ENCODE data around the gene TUT7.

The TUT7 gene

DNA sequence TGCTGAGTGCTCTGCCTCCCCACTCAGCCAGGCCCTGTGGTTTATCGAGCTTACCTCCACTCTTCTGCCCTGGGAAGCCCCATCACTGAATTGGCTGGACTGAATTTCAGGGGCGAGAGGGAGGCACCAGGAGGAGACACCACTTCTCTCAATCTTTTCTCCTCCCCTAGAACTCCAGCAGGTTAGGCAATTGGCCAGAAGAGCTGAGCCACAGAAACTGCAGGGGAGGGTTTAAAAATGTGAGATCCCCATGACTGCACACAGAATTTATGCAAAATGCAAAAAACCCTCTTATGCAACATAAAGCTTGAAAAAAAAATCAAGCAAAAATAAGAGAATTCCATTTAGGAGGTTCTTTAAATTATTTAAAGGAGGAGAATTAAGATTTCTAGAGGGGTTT, 29.9 kb downstream of the TUT7 start:
- H3K4me2 ChIP-seq, result no peak overlapping the region
- no peak overlapping the region for H3K4me3 ChIP-seq (IDR thresholded peaks at IDR 0.05; ENCODE audit: insufficient read depth, low read depth, low read length)
- peaks cover 6% of the 10 kb centered on the region; the same call in 1 of the 2 replicates for H3K36me3 ChIP-seq (ENCODE audit: insufficient read depth)
- no peak overlapping the region for H3K9ac ChIP-seq
- H2AFZ ChIP-seq (ENCODE audit: low read depth), result no peak overlapping the region
- peaks cover 16% of the 10 kb centered on the region for H3K4me1 ChIP-seq (ENCODE audit: low read depth, poor library complexity, severe bottlenecking)
- TF ChIP-seq, protein P1, sequence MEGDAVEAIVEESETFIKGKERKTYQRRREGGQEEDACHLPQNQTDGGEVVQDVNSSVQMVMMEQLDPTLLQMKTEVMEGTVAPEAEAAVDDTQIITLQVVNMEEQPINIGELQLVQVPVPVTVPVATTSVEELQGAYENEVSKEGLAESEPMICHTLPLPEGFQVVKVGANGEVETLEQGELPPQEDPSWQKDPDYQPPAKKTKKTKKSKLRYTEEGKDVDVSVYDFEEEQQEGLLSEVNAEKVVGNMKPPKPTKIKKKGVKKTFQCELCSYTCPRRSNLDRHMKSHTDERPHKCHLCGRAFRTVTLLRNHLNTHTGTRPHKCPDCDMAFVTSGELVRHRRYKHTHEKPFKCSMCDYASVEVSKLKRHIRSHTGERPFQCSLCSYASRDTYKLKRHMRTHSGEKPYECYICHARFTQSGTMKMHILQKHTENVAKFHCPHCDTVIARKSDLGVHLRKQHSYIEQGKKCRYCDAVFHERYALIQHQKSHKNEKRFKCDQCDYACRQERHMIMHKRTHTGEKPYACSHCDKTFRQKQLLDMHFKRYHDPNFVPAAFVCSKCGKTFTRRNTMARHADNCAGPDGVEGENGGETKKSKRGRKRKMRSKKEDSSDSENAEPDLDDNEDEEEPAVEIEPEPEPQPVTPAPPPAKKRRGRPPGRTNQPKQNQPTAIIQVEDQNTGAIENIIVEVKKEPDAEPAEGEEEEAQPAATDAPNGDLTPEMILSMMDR (conservative IDR thresholded peaks at IDR 0.05; ENCODE audit: low read depth, low read length), result no peak
- H3K27ac ChIP-seq, result no peak overlapping the region
- no peaks in the 10 kb centered on the region for H3K27me3 ChIP-seq (ENCODE audit: insufficient read depth, low read depth)
- no peaks in the 10 kb centered on the region for H4K20me1 ChIP-seq (ENCODE audit: insufficient read depth)
- H3K79me2 ChIP-seq (ENCODE audit: insufficient read depth, low read depth), result no peaks in the 10 kb centered on the region

DNA sequence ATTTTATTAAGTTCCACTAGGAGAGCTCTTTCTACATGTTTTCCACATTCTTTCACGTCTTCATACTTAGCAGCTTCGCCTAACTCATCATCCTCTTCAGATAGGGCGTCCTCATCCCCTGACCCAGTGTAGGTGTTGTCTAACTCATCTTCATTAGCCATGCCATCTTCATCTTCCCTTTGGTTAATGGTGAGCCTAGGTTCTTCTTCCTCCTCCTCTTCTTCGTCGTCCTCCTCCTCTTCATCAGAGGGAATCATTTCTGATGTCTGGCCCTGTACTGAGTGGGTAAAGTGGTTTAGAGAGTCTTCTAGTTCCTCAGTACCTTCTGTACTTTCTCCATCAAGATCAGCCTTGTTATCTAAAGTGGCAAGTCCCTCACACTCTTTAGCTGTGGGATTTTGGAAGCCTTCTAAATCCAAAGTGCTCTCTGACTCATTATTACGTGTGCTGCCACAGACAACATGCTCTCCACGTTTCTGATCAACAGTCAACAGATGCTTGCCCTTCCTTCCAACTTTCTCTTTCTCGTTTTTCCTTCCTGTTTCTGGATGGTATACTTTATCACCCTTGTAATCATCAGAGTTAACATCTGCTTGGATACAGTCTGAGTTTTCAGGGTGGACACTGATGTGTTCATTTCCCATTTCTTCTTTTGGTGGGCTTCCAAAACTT, 31.1 kb downstream of the TUT7 start:
- TF ChIP-seq, protein P1 (conservative IDR thresholded peaks at IDR 0.05; ENCODE audit: low read depth, low read length), result no peak

DNA sequence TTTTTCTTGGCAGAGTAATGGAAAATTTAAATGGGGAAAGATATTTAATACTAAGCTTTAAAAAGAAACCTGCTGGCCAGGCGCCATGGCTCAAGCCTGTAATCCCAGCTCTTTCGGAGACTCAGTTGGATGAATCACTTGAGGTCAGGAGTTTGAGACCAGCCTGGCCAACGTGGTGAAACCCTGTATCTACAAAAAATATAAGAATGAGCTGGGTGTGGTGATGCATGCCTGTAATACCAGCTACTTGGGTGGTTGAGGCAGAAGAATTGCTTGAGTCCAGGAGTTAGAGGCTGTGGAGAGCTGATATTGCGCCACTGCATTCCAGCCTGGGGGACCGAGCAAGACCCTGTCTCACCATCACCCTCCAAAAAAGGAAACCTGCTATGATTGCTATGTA, 32.8 kb downstream of the TUT7 start:
- no peak overlapping the region for H3K4me3 ChIP-seq (IDR thresholded peaks at IDR 0.05; ENCODE audit: insufficient read depth, low read depth, low read length)
- no peak overlapping the region for H3K27ac ChIP-seq
- H3K4me1 ChIP-seq (ENCODE audit: low read depth, poor library complexity, severe bottlenecking), result peaks cover 16% of the 10 kb centered on the region
- TF ChIP-seq, protein P1 (conservative IDR thresholded peaks at IDR 0.05; ENCODE audit: low read depth, low read length), result no peak
- no peaks in the 10 kb centered on the region for H3K27me3 ChIP-seq (ENCODE audit: insufficient read depth, low read depth)
- no peak overlapping the region for H3K4me2 ChIP-seq
- H3K36me3 ChIP-seq (ENCODE audit: insufficient read depth), result peaks cover 6% of the 10 kb centered on the region; the same call in 1 of the 2 replicates
- H2AFZ ChIP-seq (ENCODE audit: low read depth), result no peak overlapping the region
- no peaks in the 10 kb centered on the region for H3K79me2 ChIP-seq (ENCODE audit: insufficient read depth, low read depth)
- H3K9ac ChIP-seq, result no peak overlapping the region
- H4K20me1 ChIP-seq (ENCODE audit: insufficient read depth), result no peaks in the 10 kb centered on the region

More for the DNA sequence above, 31.1 kb downstream of the TUT7 start:
- Histone ChIP-seq H3K27me3 (ENCODE audit: insufficient read depth, low read depth) (no peaks in the 10 kb centered on the region), H3K27ac (no peak overlapping the region), H3K79me2 (ENCODE audit: insufficient read depth, low read depth) (no peaks in the 10 kb centered on the region), H3K9ac (no peak overlapping the region), H4K20me1 (ENCODE audit: insufficient read depth) (no peaks in the 10 kb centered on the region), H3K36me3 (ENCODE audit: insufficient read depth) (peaks cover 6% of the 10 kb centered on the region; the same call in 1 of the 2 replicates), H3K4me3 (IDR thresholded peaks at IDR 0.05; ENCODE audit: insufficient read depth, low read depth, low read length) (no peak overlapping the region), H3K4me1 (ENCODE audit: low read depth, poor library complexity, severe bottlenecking) (peaks cover 16% of the 10 kb centered on the region), H3K4me2 (no peak overlapping the region), H2AFZ (ENCODE audit: low read depth) (no peak overlapping the region)

DNA sequence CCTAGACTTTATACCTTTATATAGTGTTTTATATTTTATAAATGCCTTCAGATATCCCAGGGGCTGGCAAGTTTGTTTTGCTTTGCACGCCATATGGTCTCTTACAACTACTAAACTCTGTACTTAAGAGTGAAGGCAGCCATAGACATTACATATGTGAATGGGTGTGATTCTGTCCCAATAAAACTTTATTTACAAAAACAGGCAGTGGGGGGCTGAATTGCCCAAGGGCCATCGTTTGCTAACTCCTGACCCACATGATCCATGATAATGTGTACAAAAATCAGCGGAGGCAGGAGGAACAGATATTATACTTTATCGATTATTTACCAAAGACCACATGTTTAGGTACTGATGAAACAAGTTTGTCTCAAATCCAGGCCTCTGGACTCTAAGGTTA, 36.0 kb downstream of the TUT7 start:
- H3K27ac ChIP-seq, result no peak overlapping the region
- no peaks in the 10 kb centered on the region for H3K4me1 ChIP-seq (ENCODE audit: low read depth, poor library complexity, severe bottlenecking)
- H3K9ac ChIP-seq, result no peak overlapping the region
- H2AFZ ChIP-seq (ENCODE audit: low read depth), result no peak overlapping the region
- no peaks in the 10 kb centered on the region; the same call in 1 of the 2 replicates for H3K36me3 ChIP-seq (ENCODE audit: insufficient read depth)
- H3K79me2 ChIP-seq (ENCODE audit: insufficient read depth, low read depth), result no peaks in the 10 kb centered on the region
- H4K20me1 ChIP-seq (ENCODE audit: insufficient read depth), result no peaks in the 10 kb centered on the region
- H3K4me2 ChIP-seq, result no peak overlapping the region
- H3K27me3 ChIP-seq (ENCODE audit: insufficient read depth, low read depth), result no peaks in the 10 kb centered on the region
- TF ChIP-seq, protein P1 (conservative IDR thresholded peaks at IDR 0.05; ENCODE audit: low read depth, low read length), result no peak
- H3K4me3 ChIP-seq (IDR thresholded peaks at IDR 0.05; ENCODE audit: insufficient read depth, low read depth, low read length), result no peak overlapping the region
